UCSD-AML1 (cell line): ENCODE results near the gene DDX24.

Source experiments
- DNase-seq: peaks from one replicate; lab custom pipeline; 2025; ENCODE audit not compliant: unreplicated experiment; lab: John Stamatoyannopoulos, UW

The DDX24 gene

GRCh38 chr14:94034886-94035285, 46.1 kb downstream of the DDX24 start:
- DNase-seq: no peak

- DNase-seq: no peak
Measured at GRCh38 chr14:94031883-94032279, 49.1 kb downstream of the DDX24 start.

- no peak for DNase-seq
Measured at GRCh38 chr14:94031161-94031882, 49.7 kb downstream of the DDX24 start.

- no peak for DNase-seq
Measured at GRCh38 chr14:94030571-94030970, 50.4 kb downstream of the DDX24 start.

- DNase-seq: no peak
Measured at GRCh38 chr14:94029671-94030203, 51.3 kb downstream of the DDX24 start.

- no peak for DNase-seq
Measured at GRCh38 chr14:94029265-94029664, 51.7 kb downstream of the DDX24 start.

GRCh38 chr14:94028450-94028826, 52.6 kb downstream of the DDX24 start:
- peak; percentile 40 for DNase-seq

- DNase-seq: no peak
Measured at GRCh38 chr14:94027566-94028449, 53.2 kb downstream of the DDX24 start.

GRCh38 chr14:94026889-94027469, 54.0 kb downstream of the DDX24 start:
- no peak for DNase-seq

GRCh38 chr14:94026173-94026888, 54.7 kb downstream of the DDX24 start, which contains the start of gene OTUB2:
Gene OTUB2, plus strand, starts transcription at chr14:94026340. Its CDS starts 198 bp downstream, at chr14:94026538.
- DNase-seq: peak; percentile 97

- no peak for DNase-seq
Measured at GRCh38 chr14:94025720-94026119, 55.3 kb downstream of the DDX24 start.

GRCh38 chr14:94024549-94024948, 56.5 kb downstream of the DDX24 start:
- no peak for DNase-seq

GRCh38 chr14:94022532-94023411, 58.2 kb downstream of the DDX24 start:
- no peak for DNase-seq

- no peak for DNase-seq
Measured at GRCh38 chr14:94021416-94022157, 59.4 kb downstream of the DDX24 start.

GRCh38 chr14:94021001-94021400, 60.0 kb downstream of the DDX24 start:
- DNase-seq: no peak

GRCh38 chr14:94020267-94020666, 60.7 kb downstream of the DDX24 start:
- no peak for DNase-seq

- DNase-seq: no peak
Measured at GRCh38 chr14:94019329-94019728, 61.7 kb downstream of the DDX24 start.

- DNase-seq: no peak
Measured at GRCh38 chr14:94018308-94018707, 62.7 kb downstream of the DDX24 start.

GRCh38 chr14:94016446-94016976, 64.5 kb downstream of the DDX24 start:
- no peak for DNase-seq
